Measurements from ENCODE around the gene RGS16. TPM values are rescaled to one million over a fixed set of nuclear protein-coding genes. Genes with fewer than 3 reads are reported as not detected.

The RGS16 gene
- total RNA-seq, 1 experiment from 2014 or later: 0.40 TPM

DNA sequence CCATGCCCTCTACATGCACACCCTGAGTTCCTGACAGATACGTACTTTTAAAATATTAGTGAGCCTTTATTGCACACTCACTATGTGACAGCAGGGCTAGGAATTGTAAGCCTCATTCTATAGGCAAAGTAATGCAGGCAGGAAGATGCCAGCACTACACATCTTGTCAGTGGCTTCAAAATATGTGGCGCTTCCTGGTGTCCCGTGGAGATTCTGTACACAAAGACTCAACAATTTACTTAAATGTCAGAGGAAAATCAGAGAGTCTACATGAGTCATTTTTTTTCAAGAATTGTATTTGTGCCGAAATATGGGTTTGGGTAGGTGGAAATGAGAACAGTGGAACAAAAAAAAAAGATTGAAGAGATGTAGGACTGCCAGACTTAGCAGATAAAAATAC, 42.7 kb downstream of the RGS16 start:
- BruUV-seq (replicated peaks): no TSS peak
- H3K27ac ChIP-seq (ENCODE audit: low read length): no peak overlapping the region
- intact Hi-C loops (cut with micrococcal nuclease): no loop called here
- H3K36me3 ChIP-seq (ENCODE audit: low read depth, low read length): no peaks in the 10 kb centered on the region
- no peaks in the 10 kb centered on the region for H3K9me3 ChIP-seq (ENCODE audit: low read length)
- ChIA-PET POLR2A (ENCODE audit: unreplicated experiment) (no interaction called here), CTCF (no interaction called here)
- no peak overlapping the region for H3K4me2 ChIP-seq (ENCODE audit: low read length)
- H3K4me1 ChIP-seq (ENCODE audit: insufficient read depth, low read length): no peaks in the 10 kb centered on the region
- no peak overlapping the region for H3K4me3 ChIP-seq (ENCODE audit: low read length)
- no peak overlapping the region for H2AFZ ChIP-seq (ENCODE audit: low read length)
- H3K9ac ChIP-seq (ENCODE audit: low read length): no peak overlapping the region
- TF ChIP-seq, protein P1, sequence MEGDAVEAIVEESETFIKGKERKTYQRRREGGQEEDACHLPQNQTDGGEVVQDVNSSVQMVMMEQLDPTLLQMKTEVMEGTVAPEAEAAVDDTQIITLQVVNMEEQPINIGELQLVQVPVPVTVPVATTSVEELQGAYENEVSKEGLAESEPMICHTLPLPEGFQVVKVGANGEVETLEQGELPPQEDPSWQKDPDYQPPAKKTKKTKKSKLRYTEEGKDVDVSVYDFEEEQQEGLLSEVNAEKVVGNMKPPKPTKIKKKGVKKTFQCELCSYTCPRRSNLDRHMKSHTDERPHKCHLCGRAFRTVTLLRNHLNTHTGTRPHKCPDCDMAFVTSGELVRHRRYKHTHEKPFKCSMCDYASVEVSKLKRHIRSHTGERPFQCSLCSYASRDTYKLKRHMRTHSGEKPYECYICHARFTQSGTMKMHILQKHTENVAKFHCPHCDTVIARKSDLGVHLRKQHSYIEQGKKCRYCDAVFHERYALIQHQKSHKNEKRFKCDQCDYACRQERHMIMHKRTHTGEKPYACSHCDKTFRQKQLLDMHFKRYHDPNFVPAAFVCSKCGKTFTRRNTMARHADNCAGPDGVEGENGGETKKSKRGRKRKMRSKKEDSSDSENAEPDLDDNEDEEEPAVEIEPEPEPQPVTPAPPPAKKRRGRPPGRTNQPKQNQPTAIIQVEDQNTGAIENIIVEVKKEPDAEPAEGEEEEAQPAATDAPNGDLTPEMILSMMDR (conservative IDR thresholded peaks at IDR 0.05; ENCODE audit: low read depth, low read length): no peak
- TF ChIP-seq EZH2phosphoT487 (IDR thresholded peaks at IDR 0.05; ENCODE audit: borderline replicate concordance, low read length): no peak
- no peak for TF ChIP-seq EZH2 (IDR thresholded peaks at IDR 0.05; ENCODE audit: low read length, unreplicated experiment)
- H4K20me1 ChIP-seq (ENCODE audit: low read length): no peaks in the 10 kb centered on the region
- no peaks in the 10 kb centered on the region for H3F3A ChIP-seq (ENCODE audit: low read length, unreplicated experiment)
- no peaks in the 10 kb centered on the region for H3K79me2 ChIP-seq (ENCODE audit: low read length)
- no peak for ATAC-seq
- no peaks in the 10 kb centered on the region for H3K27me3 ChIP-seq (ENCODE audit: low read length)
- no peak for DNase-seq
- no peaks in the 10 kb centered on the region for H3K9me2 ChIP-seq (replicated peaks; ENCODE audit: low read length)

DNA sequence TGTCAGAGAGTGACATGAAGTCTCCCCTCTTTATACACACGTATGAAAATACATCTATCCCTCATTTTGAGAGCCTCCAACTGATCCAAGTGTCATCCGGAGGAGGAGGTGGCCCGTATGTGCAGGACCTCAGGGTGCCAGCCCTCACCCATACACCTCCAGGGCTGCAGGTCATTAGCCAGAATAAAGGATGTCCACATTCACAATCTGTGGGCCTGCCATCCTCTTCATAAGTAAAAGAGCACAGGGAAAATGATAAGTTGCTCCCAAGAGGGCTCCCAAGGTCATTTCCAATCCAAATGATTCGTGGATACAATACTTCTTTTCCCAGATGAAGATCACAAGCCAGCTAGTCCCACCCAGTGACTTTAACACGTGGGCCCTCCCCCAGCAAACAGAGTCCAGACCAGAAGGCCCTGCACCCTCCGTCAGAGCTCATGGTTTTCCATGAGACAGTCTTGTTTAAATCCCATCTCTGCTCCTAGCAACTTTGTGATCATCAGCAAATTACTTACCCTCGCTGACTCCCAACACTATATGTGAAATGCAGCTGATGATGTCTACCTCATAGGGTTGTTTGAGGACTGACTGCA, 43.7 kb downstream of the RGS16 start:
- Histone ChIP-seq H3K27me3 (ENCODE audit: low read length) (no peaks in the 10 kb centered on the region), H3K36me3 (ENCODE audit: low read depth, low read length) (no peaks in the 10 kb centered on the region), H3K27ac (ENCODE audit: low read length) (no peak overlapping the region), H3K9me2 (replicated peaks; ENCODE audit: low read length) (no peaks in the 10 kb centered on the region), H3K9me3 (ENCODE audit: low read length) (no peaks in the 10 kb centered on the region), H3K9ac (ENCODE audit: low read length) (no peak overlapping the region), H3F3A (ENCODE audit: low read length, unreplicated experiment) (no peaks in the 10 kb centered on the region), H3K4me1 (ENCODE audit: insufficient read depth, low read length) (no peaks in the 10 kb centered on the region), H4K20me1 (ENCODE audit: low read length) (no peaks in the 10 kb centered on the region), H3K4me2 (ENCODE audit: low read length) (no peak overlapping the region), H3K4me3 (ENCODE audit: low read length) (no peak overlapping the region), H2AFZ (ENCODE audit: low read length) (no peak overlapping the region), H3K79me2 (ENCODE audit: low read length) (no peaks in the 10 kb centered on the region)
- no TSS peak for BruUV-seq (replicated peaks)
- ChIA-PET CTCF (no interaction called here), POLR2A (ENCODE audit: unreplicated experiment) (no interaction called here)
- no peak for DNase-seq
- ATAC-seq: no peak
- intact Hi-C loops (cut with micrococcal nuclease): no loop called here
- TF ChIP-seq EZH2phosphoT487 (IDR thresholded peaks at IDR 0.05; ENCODE audit: borderline replicate concordance, low read length): no peak
- TF ChIP-seq, protein P1 (conservative IDR thresholded peaks at IDR 0.05; ENCODE audit: low read depth, low read length): no peak
- TF ChIP-seq EZH2 (IDR thresholded peaks at IDR 0.05; ENCODE audit: low read length, unreplicated experiment): no peak

DNA sequence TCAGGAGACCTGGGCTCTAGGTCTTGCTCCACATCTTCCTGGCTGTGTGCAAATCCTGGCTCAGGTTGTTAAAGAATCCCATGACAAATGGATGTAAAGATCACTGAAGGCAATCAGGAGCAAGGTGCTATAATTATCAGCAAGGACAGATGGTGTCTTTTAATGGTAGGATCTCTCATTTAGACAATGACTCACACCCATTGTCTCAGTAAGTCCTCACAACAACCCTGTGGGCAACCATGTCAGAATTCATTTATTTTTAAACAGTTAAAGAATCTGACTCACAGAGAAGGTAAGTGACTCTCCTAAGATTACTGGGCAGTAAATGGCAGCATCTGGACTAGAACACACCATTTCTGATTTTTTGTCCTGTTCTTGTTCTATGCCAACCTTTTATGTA, 47.9 kb downstream of the RGS16 start:
- no peak for ATAC-seq

More for the DNA sequence above, 47.9 kb downstream of the RGS16 start:
- CTCF ChIA-PET: no interaction called here
- Histone ChIP-seq H3K4me3 (ENCODE audit: low read length) (no peak overlapping the region), H3K27me3 (ENCODE audit: low read length) (no peaks in the 10 kb centered on the region), H3K27ac (ENCODE audit: low read length) (no peak overlapping the region), H3F3A (ENCODE audit: low read length, unreplicated experiment) (no peaks in the 10 kb centered on the region), H3K4me1 (ENCODE audit: insufficient read depth, low read length) (no peaks in the 10 kb centered on the region), H3K9me3 (ENCODE audit: low read length) (no peaks in the 10 kb centered on the region), H3K9ac (ENCODE audit: low read length) (no peak overlapping the region), H3K36me3 (ENCODE audit: low read depth, low read length) (no peaks in the 10 kb centered on the region), H3K9me2 (replicated peaks; ENCODE audit: low read length) (no peaks in the 10 kb centered on the region), H3K79me2 (ENCODE audit: low read length) (no peaks in the 10 kb centered on the region), H2AFZ (ENCODE audit: low read length) (no peak overlapping the region), H3K4me2 (ENCODE audit: low read length) (no peak overlapping the region), H4K20me1 (ENCODE audit: low read length) (no peaks in the 10 kb centered on the region)
- intact Hi-C loops (cut with micrococcal nuclease): no loop called here
- no TSS peak for BruUV-seq (replicated peaks)
- TF ChIP-seq EZH2phosphoT487 (IDR thresholded peaks at IDR 0.05; ENCODE audit: borderline replicate concordance, low read length) (no peak), EZH2 (IDR thresholded peaks at IDR 0.05; ENCODE audit: low read length, unreplicated experiment) (no peak)
- TF ChIP-seq, protein P1 (conservative IDR thresholded peaks at IDR 0.05; ENCODE audit: low read depth, low read length): no peak
- no peak for DNase-seq
- POLR2A ChIA-PET (ENCODE audit: unreplicated experiment): no interaction called here

Measured in PC-3 (cell line).